Gastroesophageal sphincter (tissue), 4 donors: Measurements from ENCODE around the gene FYN. TPM values are rescaled to one million over a fixed set of nuclear protein-coding genes. Genes with fewer than 3 reads are reported as not detected.

Source experiments
- ATAC-seq: fragments of 150-250 bp; one replicate; pipeline ENCODE4 v1.9.1; 2016; ENCODE audit warnings: mild to moderate bottlenecking, moderate library complexity
- H3K27ac ChIP-seq, 4 donors: fragments of 200-600 bp; sonication (generic) in 3 of 4; 1 replicate in 3 of 4; 2 replicates in 1 of 4; pipeline ENCODE4 v1.5.1; 2016 to 2019
- H3K27me3 ChIP-seq: fragments of 200-600 bp; sonication (generic); one replicate; pipeline ENCODE4 v1.5.1; 2019
- H3K36me3 ChIP-seq, 2 donors: fragments of 200-600 bp; sonication (generic); one replicate each; pipeline ENCODE4 v1.5.1; 2019; ENCODE audit warnings: control low read depth in 1 of 2
- H3K4me1 ChIP-seq, 3 donors: fragments of 200-600 bp; sonication (generic); 1 replicate in 2 of 3; 2 replicates in 1 of 3; pipeline ENCODE4 v1.5.1; 2016 to 2019; ENCODE audit warnings: control low read depth in 2 of 3
- H3K4me3 ChIP-seq, 2 donors: fragments of 200-600 bp; sonication (generic); one replicate each; pipeline ENCODE4 v1.5.1; 2019; ENCODE audit warnings: mild to moderate bottlenecking in 1 of 2, moderate library complexity in 1 of 2
- H3K9me3 ChIP-seq, 3 donors: fragments of 200-600 bp; sonication (generic); one replicate each; pipeline ENCODE4 v1.5.1; 2017 to 2019; ENCODE audit warnings: control low read depth in 2 of 3
- CTCF ChIP-seq, 4 experiments: fragments of 200-600 bp in 2 of 4; fragments of 450-650 bp in 2 of 4; sonication (generic) in 1 of 4; IDR thresholded peaks; one replicate each; pipeline ENCODE4 v1.5.1; 2017 to 2019; ENCODE audit warnings: antibody characterized with exemption in 4 of 4, mild to moderate bottlenecking in 2 of 4, moderate library complexity in 2 of 4
- EP300 ChIP-seq: sonication (generic); formaldehyde crosslinking; IDR thresholded peaks from one replicate; pipeline ENCODE4 v1.6.1; 2017; ENCODE audit warnings: antibody characterized with exemption, mild to moderate bottlenecking
- POLR2A ChIP-seq, 2 donors: fragments of 450-650 bp; IDR thresholded peaks; one replicate each; pipeline ENCODE4 v1.6.1; 2017; ENCODE audit warnings: antibody characterized with exemption in 2 of 2, mild to moderate bottlenecking in 2 of 2, moderate library complexity in 1 of 2
- POLR2AphosphoS5 ChIP-seq: sonication (generic); formaldehyde crosslinking; IDR thresholded peaks from one replicate; pipeline ENCODE4 v1.6.1; 2017; ENCODE audit warnings: antibody characterized with exemption
- WGBS, 2 donors: methylation state at CpG; one replicate each; pipeline ENCODE4 v1.1.5; 2018; ENCODE audit warnings: low coverage in 1 of 2; 5-methylcytosine and 5-hydroxymethylcytosine counted together
- total RNA-seq, 4 donors: library from RNA; depleted of rRNA; stranded (reverse); fragments of >200 nt; gene quantifications; one replicate each; pipeline ENCODE4 v1.1.0, GENCODE V29; 2016

Gene FYN
- total RNA-seq, 4 donors from 2014 or later: 58.6 to 101 (median 69.9) TPM

GRCh38 chr6:111918825-111919224 is 45.6 kb upstream of the FYN start:
- Histone ChIP-seq H3K27ac (no peak overlapping the region), H3K4me3 (no peak overlapping the region), H3K4me1 (no peaks in the 10 kb centered on the region), H3K27me3 (no peaks in the 10 kb centered on the region), H3K9me3 (no peaks in the 10 kb centered on the region), H3K36me3 (no peaks in the 10 kb centered on the region)
- WGBS, 2 donors: 67% methylated on average over 1 of the region's 5 CpGs; no CpG with 5 or more reads in 1 of the 2 donors
- TF ChIP-seq POLR2A (IDR thresholded peaks at IDR 0.05): no peak
- TF ChIP-seq CTCF (IDR thresholded peaks at IDR 0.05): no peak
- no peak for TF ChIP-seq EP300
- no peak for TF ChIP-seq POLR2AphosphoS5
- peak; percentile 68 for ATAC-seq

DNA sequence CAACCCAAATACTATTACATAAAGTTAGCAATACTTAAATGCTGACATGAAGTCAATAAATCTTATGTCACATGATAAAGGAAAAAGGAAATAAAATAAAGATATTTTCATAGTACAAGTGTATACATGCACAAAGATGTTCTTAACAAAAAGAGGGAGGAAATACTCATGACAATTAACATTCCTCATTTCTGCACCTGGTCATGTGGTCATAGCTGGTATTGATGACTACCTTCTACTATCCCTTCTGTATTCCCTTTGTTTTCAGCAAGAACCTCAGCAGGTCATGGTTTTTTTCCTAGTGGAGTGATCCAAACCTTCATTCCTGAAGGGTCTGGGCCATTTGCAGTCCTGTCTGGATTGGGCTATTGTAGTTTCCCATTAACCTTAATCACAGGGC is 43.5 kb upstream of the FYN start:
- Histone ChIP-seq H3K27ac (no peak overlapping the region), H3K4me1 (no peaks in the 10 kb centered on the region), H3K36me3 (no peaks in the 10 kb centered on the region), H3K4me3 (no peak overlapping the region), H3K9me3 (no peaks in the 10 kb centered on the region), H3K27me3 (no peaks in the 10 kb centered on the region)
- no peak for TF ChIP-seq POLR2A (IDR thresholded peaks at IDR 0.05)
- no peak for TF ChIP-seq CTCF (IDR thresholded peaks at IDR 0.05)
- no peak for TF ChIP-seq POLR2AphosphoS5
- no peak for TF ChIP-seq EP300
- ATAC-seq: no peak

GRCh38 chr6:111914617-111915016 is 41.4 kb upstream of the FYN start:
- Histone ChIP-seq H3K36me3 (no peaks in the 10 kb centered on the region), H3K9me3 (no peaks in the 10 kb centered on the region), H3K4me3 (no peak overlapping the region), H3K27ac (no peak overlapping the region), H3K27me3 (no peaks in the 10 kb centered on the region), H3K4me1 (no peaks in the 10 kb centered on the region)
- no peak for TF ChIP-seq POLR2AphosphoS5
- no peak for TF ChIP-seq EP300
- TF ChIP-seq CTCF (IDR thresholded peaks at IDR 0.05): no peak
- TF ChIP-seq POLR2A (IDR thresholded peaks at IDR 0.05): no peak
- no peak for ATAC-seq
- 100% methylated on average over 1 of the region's 1 CpG for WGBS, 2 donors

GRCh38 chr6:111912904-111913303 is 39.7 kb upstream of the FYN start:
- WGBS, 2 donors: 90 to 100% methylated on average over 2 of the region's 2 CpGs
- no peaks in the 10 kb centered on the region for H3K36me3 ChIP-seq
- H3K27ac ChIP-seq: no peak overlapping the region
- no peaks in the 10 kb centered on the region for H3K4me1 ChIP-seq
- H3K27me3 ChIP-seq: no peaks in the 10 kb centered on the region
- ATAC-seq: no peak
- no peak overlapping the region for H3K4me3 ChIP-seq
- H3K9me3 ChIP-seq: no peaks in the 10 kb centered on the region
- TF ChIP-seq CTCF (IDR thresholded peaks at IDR 0.05) (no peak), EP300 (no peak), POLR2AphosphoS5 (no peak), POLR2A (IDR thresholded peaks at IDR 0.05) (no peak)

DNA sequence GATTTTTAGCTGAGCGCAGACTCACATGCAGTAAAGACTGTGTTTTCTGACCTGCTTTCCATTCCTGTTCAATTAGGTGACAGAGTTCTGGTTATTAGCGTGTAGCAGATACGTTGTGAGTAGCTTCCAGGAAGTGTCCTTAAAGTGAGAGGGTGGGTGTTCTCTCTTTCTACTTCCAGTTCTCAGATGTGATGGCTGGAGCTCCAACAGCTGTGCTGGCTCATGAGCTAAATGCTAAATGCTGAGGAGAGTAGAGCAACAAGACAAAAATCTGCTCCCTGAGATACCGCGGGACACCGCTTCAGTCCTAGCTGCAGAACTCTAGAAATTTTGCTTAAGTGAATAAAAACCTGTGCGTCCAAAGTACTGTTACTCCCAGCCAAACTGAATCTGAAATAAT is 38.2 kb upstream of the FYN start:
- no peak overlapping the region for H3K4me3 ChIP-seq
- TF ChIP-seq EP300: no peak
- no peak for TF ChIP-seq CTCF (IDR thresholded peaks at IDR 0.05)
- TF ChIP-seq POLR2A (IDR thresholded peaks at IDR 0.05): no peak
- no peak for TF ChIP-seq POLR2AphosphoS5
- no peak overlapping the region for H3K27ac ChIP-seq
- WGBS, 2 donors: 51 to 53% methylated on average over 3 to 7 of the region's 7 CpGs
- no peak for ATAC-seq
- no peaks in the 10 kb centered on the region for H3K36me3 ChIP-seq
- no peaks in the 10 kb centered on the region for H3K27me3 ChIP-seq
- no peaks in the 10 kb centered on the region for H3K9me3 ChIP-seq
- H3K4me1 ChIP-seq: no peaks in the 10 kb centered on the region
